Embryonic facial prominence (tissue), 1 donor: ENCODE measurements around the gene GRK2.

Source experiments
- DNase-seq: peaks from one replicate; pipeline ENCODE4 v3.0.0-alpha.2; 2016; ENCODE audit errors: extremely low spot score

Gene GRK2

DNA sequence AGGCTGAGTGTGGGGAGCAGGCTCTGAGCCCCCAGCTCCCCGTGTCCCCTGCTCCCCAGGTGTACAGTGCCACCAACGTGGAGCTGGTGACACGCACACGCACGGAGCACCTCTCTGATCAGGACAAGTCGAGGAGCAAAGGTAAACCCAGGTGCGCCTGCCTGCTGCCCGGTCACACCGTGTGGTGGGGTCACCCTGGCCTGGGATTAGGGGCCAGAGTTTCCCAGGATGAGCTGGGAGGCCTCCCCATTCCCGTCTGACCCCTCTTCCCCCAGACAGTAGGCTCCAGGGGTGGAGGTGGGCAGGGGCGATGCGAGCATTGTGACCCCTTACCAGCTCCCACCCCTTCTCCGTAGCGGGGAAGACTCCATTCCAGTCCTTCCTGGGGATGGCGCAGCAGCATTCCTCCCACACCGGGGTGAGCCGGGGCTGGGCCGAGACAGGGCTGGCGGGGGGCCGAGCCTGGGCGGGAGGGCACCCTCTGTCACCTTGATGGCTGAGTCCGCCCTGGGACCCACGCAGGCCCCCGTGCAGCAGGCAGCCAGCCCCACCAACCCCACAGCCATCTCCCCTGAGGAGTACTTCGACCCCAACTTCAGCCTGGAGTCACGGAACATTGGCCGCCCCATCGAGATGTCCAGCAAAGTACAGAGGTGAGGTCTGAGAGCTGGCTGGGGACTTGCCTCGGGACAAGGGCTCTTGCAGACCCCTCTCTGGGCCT, 33.4 kb downstream of the GRK2 start:
- DNase-seq: no peak

DNA sequence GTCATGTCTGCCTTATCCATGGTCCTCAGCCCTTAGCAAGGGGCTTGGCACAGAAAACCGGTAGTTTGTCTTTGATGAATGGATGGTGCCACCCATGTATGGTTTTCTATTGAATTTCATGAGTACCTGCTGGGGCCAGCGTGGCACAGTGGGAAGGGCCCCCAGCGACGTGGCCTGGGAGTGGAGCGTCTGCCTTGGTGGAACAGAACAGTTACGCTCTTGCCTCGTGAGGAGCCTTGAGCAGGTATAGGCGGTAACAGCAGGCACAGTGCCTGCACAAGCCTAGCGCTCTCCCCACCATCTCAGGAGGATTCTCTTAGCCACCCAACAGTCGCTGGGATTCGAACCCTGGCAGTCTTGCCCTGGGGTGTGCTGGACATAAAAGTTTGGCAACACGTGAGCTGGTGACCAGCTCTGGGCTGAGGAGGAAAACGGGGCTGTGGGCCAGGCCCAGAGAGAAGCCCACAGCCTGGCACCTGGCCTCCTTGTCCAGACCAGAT, 34.0 kb downstream of the GRK2 start:
- DNase-seq: no peak

DNA sequence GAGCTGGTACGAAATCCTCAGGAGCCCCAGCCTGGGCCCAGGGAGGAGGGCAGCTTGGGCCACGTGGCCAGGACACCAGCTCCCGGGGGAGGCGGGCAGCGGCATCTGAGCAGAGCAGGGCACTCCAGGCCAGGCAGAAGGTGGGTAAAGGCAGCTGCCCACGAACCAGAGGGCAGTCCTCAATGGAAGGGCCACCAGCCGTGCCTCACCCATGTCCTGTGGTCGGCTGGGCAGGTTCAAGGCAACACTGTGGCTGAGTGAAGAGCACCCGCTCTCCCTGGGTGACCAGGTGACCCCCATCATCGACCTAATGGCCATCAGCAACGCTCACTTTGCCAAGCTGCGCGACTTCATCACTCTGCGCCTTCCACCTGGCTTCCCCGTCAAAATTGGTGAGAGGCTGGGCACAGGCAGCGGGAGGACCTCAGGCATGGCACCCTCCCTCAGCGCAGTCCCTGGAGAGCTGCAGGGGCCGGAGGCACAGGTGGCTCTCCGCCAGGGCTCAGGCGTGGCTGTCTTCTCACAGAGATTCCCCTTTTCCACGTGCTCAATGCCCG, 34.6 kb downstream of the GRK2 start:
- no peak for DNase-seq

GRCh38 chr11:67301313-67301921, 35.1 kb downstream of the GRK2 start:
- no peak for DNase-seq

- DNase-seq: no peak
Measured at GRCh38 chr11:67301951-67302516, 35.8 kb downstream of the GRK2 start.

DNA sequence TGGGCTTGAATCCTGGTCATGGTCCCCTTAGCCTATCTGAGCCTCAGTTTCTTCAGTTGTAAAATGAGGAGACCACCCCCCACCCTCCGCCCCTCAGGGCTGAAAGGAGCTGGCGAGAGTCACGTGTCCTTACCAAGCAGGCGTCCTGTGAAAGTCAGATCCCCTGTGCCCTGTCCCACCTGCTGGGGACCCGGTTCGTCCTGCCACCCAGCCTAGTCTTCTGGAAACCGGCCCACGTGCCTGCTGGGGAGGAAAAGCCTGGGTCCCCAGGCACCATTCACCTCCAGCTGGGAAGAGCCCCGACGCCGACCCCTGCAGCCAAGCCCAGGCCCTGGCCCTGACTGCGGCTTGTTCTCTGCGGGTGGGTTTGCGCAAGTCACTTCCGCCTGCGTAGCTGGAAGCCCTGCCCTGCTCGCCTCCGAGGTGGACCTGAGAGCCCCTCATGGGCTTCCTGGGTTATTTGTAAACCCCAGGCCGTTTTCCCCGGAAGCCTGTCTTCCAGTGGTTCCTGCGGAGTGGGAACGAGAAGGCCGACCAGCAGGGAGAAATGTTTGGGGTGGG, 36.4 kb downstream of the GRK2 start:
- DNase-seq: no peak

DNA sequence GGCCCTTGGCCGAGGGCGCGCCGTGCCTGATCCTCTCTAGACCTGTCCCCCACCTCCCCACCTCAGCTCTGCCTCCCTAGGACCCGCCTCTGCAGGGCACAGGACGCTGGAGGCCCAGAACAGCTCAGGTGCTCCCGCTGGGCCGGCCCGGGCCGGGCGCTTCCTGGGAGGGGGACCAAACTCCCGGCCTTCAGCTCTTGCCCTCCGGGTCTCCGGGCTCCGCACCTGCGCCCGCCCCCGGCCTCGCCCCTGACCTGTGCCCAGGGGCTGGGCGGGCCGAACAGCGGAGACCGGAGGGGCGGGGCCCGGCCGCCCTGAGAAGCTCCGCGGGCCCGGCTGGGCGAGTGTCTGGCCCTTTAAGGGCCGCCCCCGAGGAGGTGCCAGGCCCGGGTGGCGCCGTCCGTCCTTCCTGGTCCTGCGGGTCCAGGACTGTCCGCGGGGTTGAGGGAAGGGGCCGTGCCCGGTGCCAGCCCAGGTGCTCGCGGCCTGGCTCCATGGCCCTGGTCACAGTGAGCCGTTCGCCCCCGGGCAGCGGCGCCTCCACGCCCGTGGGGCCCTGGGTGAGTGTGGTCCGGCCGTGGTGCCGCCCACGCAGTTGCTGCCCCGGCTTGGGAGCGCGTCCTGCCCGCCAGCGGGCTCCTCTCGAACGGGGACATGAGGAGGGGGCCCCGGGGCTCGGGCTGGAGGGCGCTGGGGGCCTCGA, 37.0 kb downstream of the GRK2 start, which contains the start of gene SSH3:
Gene SSH3 (plus strand): TSS at position 399 of the 703 bp plus-strand sequence. CDS start 96 bp downstream, at position 495.
- DNase-seq: no peak

DNA sequence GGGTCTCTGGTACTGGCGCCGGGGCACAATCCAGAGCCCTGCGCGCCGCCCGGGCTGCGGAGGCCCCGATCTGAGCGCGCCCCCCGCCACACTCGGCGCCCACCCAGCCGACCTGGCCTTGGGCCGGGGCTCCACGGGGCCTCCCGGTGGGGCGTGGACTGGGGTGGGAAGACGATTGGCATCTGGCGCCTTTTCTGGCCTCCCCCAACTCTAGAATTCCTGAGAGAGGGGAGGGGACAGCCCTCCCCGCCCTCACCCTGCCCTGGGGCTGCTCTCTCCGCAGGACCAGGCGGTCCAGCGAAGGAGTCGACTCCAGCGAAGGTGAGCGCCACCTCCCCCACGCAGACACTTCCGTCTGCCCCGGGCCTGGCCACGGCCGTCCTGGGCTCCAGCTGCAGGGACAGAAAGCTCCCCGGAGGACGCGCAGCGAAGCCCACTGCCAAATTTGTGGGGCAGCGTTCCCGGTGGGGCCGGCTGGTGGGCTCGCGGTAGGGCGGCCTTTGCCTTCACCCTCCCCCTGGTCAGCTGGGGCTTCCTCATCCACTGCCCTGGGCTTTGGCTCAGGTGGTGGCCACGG, 37.6 kb downstream of the GRK2 start:
- no peak for DNase-seq

- DNase-seq: no peak
Measured at GRCh38 chr11:67304511-67305113, 38.3 kb downstream of the GRK2 start.

DNA sequence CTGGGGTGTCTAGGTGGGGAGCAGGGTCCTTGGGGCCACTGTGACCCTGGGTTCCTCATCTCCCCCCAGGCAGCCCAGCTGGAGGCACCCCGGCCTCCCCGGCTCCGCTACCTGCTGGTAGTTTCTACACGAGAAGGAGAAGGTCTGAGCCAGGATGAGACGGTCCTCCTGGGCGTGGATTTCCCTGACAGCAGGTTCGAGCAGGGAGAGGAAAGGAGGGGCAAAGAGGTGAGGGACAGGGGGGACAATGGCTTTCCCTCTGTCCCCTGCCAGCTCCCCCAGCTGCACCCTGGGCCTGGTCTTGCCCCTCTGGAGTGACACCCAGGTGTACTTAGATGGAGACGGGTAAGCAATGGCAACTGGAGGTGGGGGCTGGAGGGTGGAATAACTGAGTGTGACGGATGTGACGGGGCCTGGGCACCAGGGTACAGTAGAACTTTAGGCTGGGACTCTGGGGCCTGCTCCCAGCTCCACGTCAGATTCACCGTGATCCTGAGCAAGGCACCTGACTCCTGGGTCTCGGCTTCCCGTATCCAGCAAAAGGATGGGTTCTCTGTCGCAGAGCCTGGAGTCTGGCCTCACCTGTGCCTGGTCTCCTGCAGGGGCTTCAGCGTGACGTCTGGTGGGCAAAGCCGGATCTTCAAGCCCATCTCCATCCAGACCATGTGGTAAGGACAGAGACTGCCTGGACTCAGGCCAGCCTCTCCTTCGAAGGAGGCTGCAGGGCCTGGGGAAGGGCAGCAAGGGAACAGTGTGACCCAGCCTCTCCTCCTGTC, 40.7 kb downstream of the GRK2 start:
- DNase-seq: no peak

DNA sequence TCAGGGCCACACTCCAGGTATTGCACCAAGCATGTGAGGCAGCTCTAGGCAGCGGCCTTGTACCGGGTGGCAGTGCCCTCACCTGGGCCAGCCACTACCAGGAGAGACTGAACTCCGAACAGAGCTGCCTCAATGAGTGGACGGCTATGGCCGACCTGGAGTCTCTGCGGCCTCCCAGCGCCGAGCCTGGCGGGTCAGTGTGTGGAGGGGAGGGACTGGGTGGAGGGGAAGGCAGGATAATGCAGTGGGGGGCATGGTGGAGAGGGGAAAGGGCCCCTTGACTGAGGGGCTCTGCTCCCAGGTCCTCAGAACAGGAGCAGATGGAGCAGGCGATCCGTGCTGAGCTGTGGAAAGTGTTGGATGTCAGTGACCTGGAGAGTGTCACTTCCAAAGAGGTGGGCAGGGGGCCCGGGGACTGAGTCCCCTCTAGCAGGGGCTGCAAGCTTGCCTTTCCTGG, 41.3 kb downstream of the GRK2 start:
- DNase-seq: no peak

DNA sequence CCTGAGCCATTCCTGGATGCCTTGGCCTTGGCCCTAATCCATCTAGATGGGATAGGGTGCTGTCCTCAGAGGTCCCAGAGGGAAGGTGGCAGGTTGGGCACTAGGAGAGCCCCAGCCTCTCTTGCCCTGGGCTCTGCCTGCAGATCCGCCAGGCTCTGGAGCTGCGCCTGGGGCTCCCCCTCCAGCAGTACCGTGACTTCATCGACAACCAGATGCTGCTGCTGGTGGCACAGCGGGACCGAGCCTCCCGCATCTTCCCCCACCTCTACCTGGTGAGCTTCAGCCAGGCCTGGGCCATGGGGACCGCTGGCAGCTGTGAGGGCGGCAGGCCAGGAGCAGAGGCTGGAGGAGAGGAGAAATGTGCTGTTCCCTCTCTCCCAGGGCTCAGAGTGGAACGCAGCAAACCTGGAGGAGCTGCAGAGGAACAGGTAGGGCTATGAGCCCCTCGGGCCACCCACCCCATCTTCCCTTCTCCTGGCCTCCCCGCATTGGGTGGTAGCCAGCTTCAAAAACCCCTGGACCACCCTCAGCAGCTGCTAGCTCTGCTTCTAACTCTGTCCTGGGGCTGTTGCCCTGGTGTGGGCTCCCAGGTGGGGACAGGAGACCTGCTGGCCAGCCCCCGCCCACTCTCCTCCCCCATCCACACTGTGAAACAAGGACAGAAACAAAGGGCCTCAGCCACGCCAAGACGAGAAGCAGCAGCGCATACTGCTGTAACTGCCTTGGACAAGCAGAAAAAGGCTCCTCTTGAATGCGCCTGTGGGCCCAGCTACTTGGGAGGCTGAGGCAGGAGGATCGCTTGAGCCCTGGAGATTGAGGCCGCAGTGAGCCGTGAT, 42.0 kb downstream of the GRK2 start:
- DNase-seq: no peak

GRCh38 chr11:67309166-67309565, 42.9 kb downstream of the GRK2 start:
- DNase-seq: no peak

- DNase-seq: no peak
Measured at GRCh38 chr11:67309661-67310061, 43.4 kb downstream of the GRK2 start.

DNA sequence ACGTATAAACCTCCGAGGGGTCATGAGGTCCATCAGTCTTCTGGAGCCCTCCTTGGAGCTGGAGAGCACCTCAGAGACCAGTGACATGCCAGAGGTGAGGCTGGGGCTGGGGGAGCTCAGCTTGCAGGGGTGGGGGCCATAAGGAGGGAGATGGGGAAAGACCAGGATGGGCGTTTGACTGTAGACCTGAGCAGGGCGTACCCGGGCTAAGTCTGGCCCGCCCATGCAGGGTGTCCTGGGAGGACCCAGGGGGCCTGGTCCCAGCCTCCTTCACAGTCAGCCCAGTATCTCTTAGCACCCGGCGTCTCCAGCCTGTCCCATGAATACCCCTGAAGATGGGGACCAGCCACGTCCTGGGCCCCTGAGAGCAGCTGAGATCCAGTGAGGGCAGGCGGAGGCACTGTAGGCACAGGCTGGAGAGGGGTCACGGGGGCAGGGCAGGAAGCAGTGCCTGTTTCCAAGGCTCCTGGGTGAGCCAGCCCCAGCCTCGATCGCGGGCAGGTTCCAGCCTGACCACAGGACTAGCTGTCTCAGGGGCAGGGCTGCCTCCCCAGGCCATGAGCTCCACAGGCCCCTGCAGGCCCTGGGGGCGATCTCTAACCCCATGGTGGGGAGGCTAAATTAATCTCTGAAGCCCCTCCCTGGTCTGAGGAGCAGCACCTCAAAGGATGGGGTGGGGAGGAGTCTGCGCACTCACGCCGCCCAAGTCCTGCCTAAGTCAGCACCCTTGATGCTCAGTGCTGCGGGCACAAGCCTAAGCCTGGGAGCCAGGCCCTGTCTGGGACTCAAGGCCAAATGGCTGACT, 44.2 kb downstream of the GRK2 start:
- no peak for DNase-seq

DNA sequence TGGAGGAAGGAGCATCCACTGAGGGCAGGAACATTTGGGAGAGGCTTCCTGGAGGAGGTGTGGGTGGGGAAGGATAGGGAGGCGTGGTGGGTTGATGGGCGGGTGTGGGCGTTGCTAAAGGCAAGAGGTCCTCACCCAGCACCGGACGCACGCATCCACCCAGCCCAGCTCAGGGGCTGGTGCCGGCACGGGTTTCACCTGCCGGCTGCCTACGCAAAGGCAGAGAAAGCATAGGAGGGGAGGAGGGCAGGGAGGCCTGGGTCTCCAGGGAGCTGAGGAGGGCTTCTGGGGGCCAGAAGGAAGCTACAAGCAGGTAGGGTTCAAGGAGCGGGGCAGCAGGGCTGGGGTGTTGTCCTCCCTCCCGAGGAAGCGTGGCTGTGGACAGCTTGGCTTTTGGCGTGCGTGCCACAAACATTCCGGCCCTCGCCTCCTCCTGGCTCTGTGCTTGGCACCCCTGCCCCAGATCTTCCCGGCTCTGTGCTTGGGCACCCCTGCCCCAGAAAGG, 44.8 kb downstream of the GRK2 start:
- DNase-seq: no peak

DNA sequence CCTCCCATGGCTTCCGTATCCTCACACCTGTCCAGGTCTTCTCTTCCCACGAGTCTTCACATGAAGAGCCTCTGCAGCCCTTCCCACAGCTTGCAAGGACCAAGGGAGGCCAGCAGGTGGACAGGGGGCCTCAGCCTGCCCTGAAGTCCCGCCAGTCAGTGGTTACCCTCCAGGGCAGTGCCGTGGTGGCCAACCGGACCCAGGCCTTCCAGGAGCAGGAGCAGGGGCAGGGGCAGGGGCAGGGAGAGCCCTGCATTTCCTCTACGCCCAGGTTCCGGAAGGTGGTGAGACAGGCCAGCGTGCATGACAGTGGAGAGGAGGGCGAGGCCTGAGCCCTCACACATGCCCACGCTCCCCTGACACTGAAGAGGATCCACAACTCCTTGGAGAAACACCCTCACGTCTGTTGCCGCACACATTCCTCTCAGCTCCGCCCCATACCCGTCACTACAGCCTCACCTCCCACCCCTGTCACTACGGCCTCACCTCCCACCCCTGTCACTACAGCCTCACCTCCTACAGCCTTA, 45.3 kb downstream of the GRK2 start:
- DNase-seq: no peak
